CD14-positive monocyte (primary cell): ENCODE results near the gene PRKAR1B. TPM values are rescaled to one million over a fixed set of nuclear protein-coding genes. Genes with fewer than 3 reads are reported as not detected.

Source experiments
- DNase-seq, 3 donors: peaks; one replicate each; pipeline ENCODE4 v3.0.0-alpha.2; 2011 to 2022
- H2AFZ ChIP-seq: 2 replicates; pipeline ENCODE4 v1.6.0; 2012; ENCODE audit warnings: mild to moderate bottlenecking, low read depth, low read length, inconsistent platforms; ENCODE audit not compliant: insufficient read depth, poor library complexity, severe bottlenecking
- H3K27ac ChIP-seq, 2 donors: 1 replicate in 1 of 2; 2 replicates in 1 of 2; pipeline ENCODE4 v1.5.1; 2012 to 2013; ENCODE audit warnings: low read length in 2 of 2, control low read depth in 1 of 2, inconsistent platforms in 1 of 2, low read depth in 1 of 2, mild to moderate bottlenecking in 1 of 2
- H3K27me3 ChIP-seq, 2 donors: one replicate each; pipeline versions ENCODE4 v1.6.0 to v1.6.1; 2011 to 2013; ENCODE audit warnings: low read length in 2 of 2; ENCODE audit not compliant: control insufficient read depth in 2 of 2, insufficient read depth in 2 of 2
- H3K36me3 ChIP-seq, 2 donors: replicated peaks in 1 of 2; 1 replicate in 1 of 2; 2 replicates in 1 of 2; pipeline versions ENCODE4 v1.5.1 to v1.6.1; 2012 to 2013; ENCODE audit warnings: low read length in 2 of 2, control low read depth in 1 of 2, inconsistent platforms in 1 of 2, mild to moderate bottlenecking in 1 of 2; ENCODE audit not compliant: insufficient read depth in 2 of 2, control insufficient read depth in 1 of 2
- H3K4me1 ChIP-seq, 2 donors: 1 replicate in 1 of 2; 2 replicates in 1 of 2; pipeline versions ENCODE4 v1.5.1 to v1.6.1; 2012 to 2013; ENCODE audit warnings: low read length in 2 of 2, control low read depth in 1 of 2, inconsistent platforms in 1 of 2, mild to moderate bottlenecking in 1 of 2, moderate library complexity in 1 of 2; ENCODE audit not compliant: insufficient read depth in 2 of 2, control insufficient read depth in 1 of 2
- H3K4me2 ChIP-seq: replicated peaks from 2 replicates; pipeline ENCODE3; 2012; ENCODE audit warnings: low read length, moderate library complexity, mild to moderate bottlenecking; ENCODE audit not compliant: poor library complexity, severe bottlenecking; ENCODE audit errors: extremely low read depth
- H3K4me3 ChIP-seq, 3 experiments: fragments of 200-600 bp in 1 of 3; sonication (generic) in 1 of 3; replicated peaks in 1 of 3; 1 replicate in 2 of 3; 2 replicates in 1 of 3; pipeline ENCODE4 v1.5.1; 2011 to 2013; ENCODE audit warnings: low read length in 3 of 3, mild to moderate bottlenecking in 3 of 3, control low read depth in 2 of 3, low read depth in 2 of 3, inconsistent platforms in 1 of 3, moderate library complexity in 1 of 3
- H3K79me2 ChIP-seq: 2 replicates; pipeline ENCODE4 v1.6.0; 2012; ENCODE audit warnings: mild to moderate bottlenecking, control low read depth, inconsistent platforms, low read length, moderate library complexity; ENCODE audit not compliant: insufficient read depth
- H3K9ac ChIP-seq: 2 replicates; pipeline ENCODE4 v1.6.0; 2017; ENCODE audit warnings: low read length, mild to moderate bottlenecking; ENCODE audit not compliant: insufficient read depth, poor library complexity, severe bottlenecking
- H3K9me3 ChIP-seq, 2 donors: replicated peaks in 1 of 2; 1 replicate in 1 of 2; 2 replicates in 1 of 2; pipeline versions ENCODE4 v1.5.1 to v1.6.1; 2012 to 2013; ENCODE audit warnings: low read length in 2 of 2, control low read depth in 1 of 2; ENCODE audit not compliant: control insufficient read depth in 1 of 2, insufficient read depth in 1 of 2
- H4K20me1 ChIP-seq: 2 replicates; pipeline ENCODE4 v1.6.0; 2012; ENCODE audit warnings: mild to moderate bottlenecking, low read length, control low read depth, moderate library complexity; ENCODE audit not compliant: insufficient read depth
- H3K27ac Mint-ChIP-seq, 7 donors: one replicate each; pipeline ENCODE4 v1.8.0; 2020; ENCODE audit warnings: mild to moderate bottlenecking in 7 of 7, mixed read lengths in 7 of 7, moderate library complexity in 6 of 7, inconsistent platforms in 2 of 7
- H3K27me3 Mint-ChIP-seq, 3 donors: one replicate each; pipeline ENCODE4 v1.8.0; 2021 to 2022; ENCODE audit warnings: low read depth in 3 of 3, mild to moderate bottlenecking in 3 of 3, mixed read lengths in 3 of 3, moderate library complexity in 3 of 3, inconsistent platforms in 1 of 3
- H3K36me3 Mint-ChIP-seq, 2 donors: one replicate each; pipeline ENCODE4 v1.8.0; 2020; ENCODE audit warnings: mixed read lengths in 2 of 2, inconsistent platforms in 1 of 2, mild to moderate bottlenecking in 1 of 2
- H3K4me1 Mint-ChIP-seq: one replicate; pipeline ENCODE4 v1.8.0; 2020; ENCODE audit warnings: mild to moderate bottlenecking, mixed read lengths
- H3K4me3 Mint-ChIP-seq, 2 donors: one replicate each; pipeline ENCODE4 v1.8.0; 2020; ENCODE audit warnings: mild to moderate bottlenecking in 2 of 2, mixed read lengths in 2 of 2, moderate library complexity in 1 of 2
- H3K9me3 Mint-ChIP-seq, 7 donors: one replicate each; pipeline ENCODE4 v1.8.0; 2020 to 2022; ENCODE audit warnings: mixed read lengths in 7 of 7, mild to moderate bottlenecking in 6 of 7, moderate library complexity in 6 of 7, inconsistent platforms in 2 of 7
- WGBS: methylation state at CpG from one replicate; pipeline ENCODE4 v1.1.5; 2013; ENCODE audit warnings: missing lambda C conversion rate; ENCODE audit not compliant: insufficient coverage; 5-methylcytosine and 5-hydroxymethylcytosine counted together
- intact Hi-C, 2 donors: fragments of 100-400 bp; cut with micrococcal nuclease; formaldehyde crosslinking; loops; one replicate each; pipeline versions ENCODE4 v1.15.0 to v1.15.1; 2023
- polyA plus RNA-seq, 3 donors: library from polyadenylated mRNA; depleted of rRNA in 1 of 3; unstranded in 2 of 3; stranded (reverse) in 1 of 3; fragments of 300-500 nt in 2 of 3; fragments of >200 nt in 1 of 3; fragmentation: Illumina TruSeq in 2 of 3; gene quantifications; 1 replicate in 2 of 3; 2 replicates in 1 of 3; pipeline ENCODE4 v1.2.3, GENCODE V29; 2012 to 2021
- TF ChIP-seq, protein P1 (sequence below): fragments of 200-600 bp; IDR thresholded peaks from one replicate; pipeline ENCODE4 v1.8.0; 2022; ENCODE audit warnings: antibody characterized with exemption, mild to moderate bottlenecking

Gene PRKAR1B
- polyA plus RNA-seq, 3 donors = 0.94 to 2.1 (median 1.1) TPM

DNA sequence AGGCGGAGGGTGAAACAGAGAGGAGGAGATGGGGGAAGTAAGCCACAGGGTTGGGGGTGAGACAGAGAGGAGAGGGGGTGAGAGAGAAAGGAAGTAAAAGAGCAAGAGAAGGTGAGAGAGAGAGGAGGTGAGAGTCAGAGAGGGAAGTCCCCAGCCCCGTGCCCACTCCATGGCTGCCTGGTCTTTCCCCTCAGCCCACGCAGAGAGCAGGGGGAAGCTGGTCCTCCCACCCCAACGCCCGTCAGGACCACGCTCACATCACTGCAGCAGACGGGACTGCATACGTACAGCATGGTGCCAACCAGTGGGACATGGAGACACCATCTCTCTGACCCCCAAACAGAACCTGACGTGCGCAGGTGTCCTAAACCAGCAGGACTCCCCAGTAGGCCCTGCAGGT lies 195.3 kb downstream of the PRKAR1B start:
- H3K36me3 ChIP-seq = no peaks in the 10 kb centered on the region
- H2AFZ ChIP-seq = no peak overlapping the region
- peaks cover 0 to 2% of the 10 kb centered on the region in 2 donors for H3K27me3 ChIP-seq
- intact Hi-C loops = no loop called here
- H3K27ac ChIP-seq = no peak overlapping the region
- DNase-seq = no peak
- no peaks in the 10 kb centered on the region for H3K79me2 ChIP-seq
- Mint-ChIP-seq H3K9me3 (peaks cover 0 to 9% (median 3%) of the 10 kb centered on the region in 7 donors), H3K4me3 (no peak overlapping the region), H3K27ac (no peak overlapping the region), H3K4me1 (no peaks in the 10 kb centered on the region), H3K27me3 (peaks cover 10 to 15% (median 14%) of the 10 kb centered on the region in 3 donors), H3K36me3 (no peaks in the 10 kb centered on the region)
- H3K4me3 ChIP-seq = no peak overlapping the region
- no peak overlapping the region for H3K4me2 ChIP-seq
- no peaks in the 10 kb centered on the region for H4K20me1 ChIP-seq
- 45% methylated on average over 10 of the region's 10 CpGs for WGBS
- TF ChIP-seq, protein P1, sequence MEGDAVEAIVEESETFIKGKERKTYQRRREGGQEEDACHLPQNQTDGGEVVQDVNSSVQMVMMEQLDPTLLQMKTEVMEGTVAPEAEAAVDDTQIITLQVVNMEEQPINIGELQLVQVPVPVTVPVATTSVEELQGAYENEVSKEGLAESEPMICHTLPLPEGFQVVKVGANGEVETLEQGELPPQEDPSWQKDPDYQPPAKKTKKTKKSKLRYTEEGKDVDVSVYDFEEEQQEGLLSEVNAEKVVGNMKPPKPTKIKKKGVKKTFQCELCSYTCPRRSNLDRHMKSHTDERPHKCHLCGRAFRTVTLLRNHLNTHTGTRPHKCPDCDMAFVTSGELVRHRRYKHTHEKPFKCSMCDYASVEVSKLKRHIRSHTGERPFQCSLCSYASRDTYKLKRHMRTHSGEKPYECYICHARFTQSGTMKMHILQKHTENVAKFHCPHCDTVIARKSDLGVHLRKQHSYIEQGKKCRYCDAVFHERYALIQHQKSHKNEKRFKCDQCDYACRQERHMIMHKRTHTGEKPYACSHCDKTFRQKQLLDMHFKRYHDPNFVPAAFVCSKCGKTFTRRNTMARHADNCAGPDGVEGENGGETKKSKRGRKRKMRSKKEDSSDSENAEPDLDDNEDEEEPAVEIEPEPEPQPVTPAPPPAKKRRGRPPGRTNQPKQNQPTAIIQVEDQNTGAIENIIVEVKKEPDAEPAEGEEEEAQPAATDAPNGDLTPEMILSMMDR = no peak
- no peak overlapping the region for H3K9ac ChIP-seq
- no peaks in the 10 kb centered on the region for H3K4me1 ChIP-seq
- H3K9me3 ChIP-seq = peaks cover 0 to 2% of the 10 kb centered on the region in 2 donors

DNA sequence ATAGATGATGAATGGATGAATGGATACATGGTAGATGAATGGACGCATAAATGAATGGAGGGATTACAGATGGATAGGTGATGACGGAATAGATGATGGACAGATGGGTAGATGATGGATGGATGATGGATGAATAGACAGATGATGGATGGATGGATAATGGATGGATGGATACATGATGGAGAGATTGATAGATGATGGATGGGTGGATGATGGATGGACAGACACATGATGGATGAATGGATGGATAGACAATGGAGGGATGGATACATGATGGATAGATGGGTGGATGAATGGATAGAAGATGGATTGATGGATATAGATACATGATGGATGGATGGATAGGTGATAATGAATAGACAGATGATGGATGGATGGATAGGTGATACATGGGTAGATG lies 198.6 kb downstream of the PRKAR1B start:
- no peaks in the 10 kb centered on the region for H3K9me3 ChIP-seq
- no peak overlapping the region for H3K4me2 ChIP-seq
- DNase-seq = no peak
- no peak overlapping the region for H2AFZ ChIP-seq
- H3K4me3 Mint-ChIP-seq = no peak overlapping the region
- H3K9ac ChIP-seq = no peak overlapping the region
- no peaks in the 10 kb centered on the region for H3K79me2 ChIP-seq
- H3K4me3 ChIP-seq = no peak overlapping the region
- H3K4me1 Mint-ChIP-seq = no peaks in the 10 kb centered on the region
- peaks cover 27 to 32% (median 29%) of the 10 kb centered on the region in 3 donors for H3K27me3 Mint-ChIP-seq
- no peak overlapping the region for H3K27ac ChIP-seq
- H3K36me3 ChIP-seq = no peaks in the 10 kb centered on the region
- peaks cover 0 to 6% (median 2%) of the 10 kb centered on the region in 7 donors for H3K9me3 Mint-ChIP-seq
- TF ChIP-seq, protein P1 = no peak
- no peaks in the 10 kb centered on the region for H3K36me3 Mint-ChIP-seq
- H3K4me1 ChIP-seq = no peaks in the 10 kb centered on the region
- H3K27me3 ChIP-seq = peaks cover 2 to 23% of the 10 kb centered on the region in 2 donors
- H3K27ac Mint-ChIP-seq = no peak overlapping the region
- no peaks in the 10 kb centered on the region for H4K20me1 ChIP-seq
- intact Hi-C loops = no loop called here
- whole genome bisulfite sequencing = 100% methylated on average over 2 of the region's 2 CpGs
